ENCODE measurements around the gene MEF2C. TPM values are rescaled to one million over a fixed set of nuclear protein-coding genes. Genes with fewer than 3 reads are reported as not detected.
"Not testable (repeated sequence)": the region's sequence is repeated elsewhere in the genome, so short reads cannot be mapped to it uniquely, and the experiment has no call there.

Gene MEF2C
- total RNA-seq, 2 experiments from 2014 or later: 0.02 TPM

- intact Hi-C loops (cut with micrococcal nuclease); CTCF ChIA-PET; H3K27ac Mint-ChIP-seq: not testable (repeated sequence)
Measured at GRCh38 chr5:88901077-88901476, 18.1 kb upstream of the MEF2C start.

GRCh38 chr5:88899096-88899737 lies 16.2 kb upstream of the MEF2C start:
- ChIA-PET CTCF (no interaction called here), POLR2A (no interaction called here)
- Mint-ChIP-seq H3K9me3 (no peaks in the 10 kb centered on the region), H3K4me1 (ENCODE audit: low read depth) (no peaks in the 10 kb centered on the region), H3K27me3 (no peaks in the 10 kb centered on the region), H3K36me3 (no peaks in the 10 kb centered on the region), H3K4me3 (no peak overlapping the region), H3K27ac (no peak overlapping the region)
- DNase-seq: no peak
- intact Hi-C loops (cut with micrococcal nuclease): no loop called here

More at GRCh38 chr5:88901077-88901476, 18.1 kb upstream of the MEF2C start:
- H3K27me3 Mint-ChIP-seq; H3K36me3 Mint-ChIP-seq; POLR2A ChIA-PET; H3K4me1 Mint-ChIP-seq (ENCODE audit: low read depth); DNase-seq; H3K9me3 Mint-ChIP-seq; H3K4me3 Mint-ChIP-seq: not testable (repeated sequence)

DNA sequence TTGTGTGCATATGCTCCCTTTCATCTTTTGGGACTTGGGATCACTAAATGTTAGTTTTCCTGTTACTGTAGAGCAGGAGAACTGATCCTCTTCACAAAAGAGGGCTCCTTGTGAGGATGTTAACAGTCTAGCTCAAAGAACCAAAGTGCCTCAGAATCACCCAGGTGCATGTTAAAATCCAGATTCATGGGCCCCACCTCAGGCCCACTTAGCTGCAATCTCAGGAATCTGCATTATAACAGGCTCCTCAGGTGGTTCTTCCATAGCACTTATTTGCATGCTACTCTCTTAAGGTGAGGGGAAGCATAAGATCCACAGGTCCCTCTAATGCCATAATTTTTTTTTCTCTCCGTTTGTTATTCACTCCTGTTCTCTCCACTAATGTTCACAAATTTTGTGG lies 14.8 kb upstream of the MEF2C start:
- Mint-ChIP-seq H3K36me3 (no peaks in the 10 kb centered on the region), H3K4me1 (ENCODE audit: low read depth) (no peaks in the 10 kb centered on the region), H3K4me3 (no peak overlapping the region), H3K9me3 (no peaks in the 10 kb centered on the region), H3K27me3 (no peaks in the 10 kb centered on the region), H3K27ac (no peak overlapping the region)
- ChIA-PET POLR2A (no interaction called here), CTCF (no interaction called here)
- no peak for DNase-seq
- intact Hi-C loops (cut with micrococcal nuclease): no loop called here

GRCh38 chr5:88895681-88896501 lies 12.9 kb upstream of the MEF2C start:
- H3K4me3 Mint-ChIP-seq: no peak overlapping the region
- H3K4me1 Mint-ChIP-seq (ENCODE audit: low read depth): no peaks in the 10 kb centered on the region
- no peak overlapping the region for H3K27ac Mint-ChIP-seq
- no peaks in the 10 kb centered on the region for H3K9me3 Mint-ChIP-seq
- CTCF ChIA-PET: no interaction called here
- DNase-seq: no peak
- POLR2A ChIA-PET: no interaction called here
- peaks cover 3% of the 10 kb centered on the region for H3K27me3 Mint-ChIP-seq
- intact Hi-C loops (cut with micrococcal nuclease): no loop called here
- H3K36me3 Mint-ChIP-seq: no peaks in the 10 kb centered on the region

- H3K9me3 Mint-ChIP-seq: no peaks in the 10 kb centered on the region
- no peak overlapping the region for H3K27ac Mint-ChIP-seq
- no peak for DNase-seq
- H3K4me1 Mint-ChIP-seq (ENCODE audit: low read depth): peaks cover 4% of the 10 kb centered on the region
- H3K4me3 Mint-ChIP-seq: no peak overlapping the region
- H3K27me3 Mint-ChIP-seq: peaks cover 26% of the 10 kb centered on the region
- ChIA-PET CTCF (no interaction called here), POLR2A (no interaction called here)
- intact Hi-C loops (cut with micrococcal nuclease): no loop called here
- H3K36me3 Mint-ChIP-seq: no peaks in the 10 kb centered on the region
Measured at GRCh38 chr5:88892669-88893068, 9.7 kb upstream of the MEF2C start.

GRCh38 chr5:88890070-88890781 lies 7.2 kb upstream of the MEF2C start:
- Mint-ChIP-seq H3K27me3 (peaks cover 33% of the 10 kb centered on the region), H3K36me3 (no peaks in the 10 kb centered on the region), H3K4me3 (no peak overlapping the region), H3K27ac (no peak overlapping the region), H3K9me3 (no peaks in the 10 kb centered on the region), H3K4me1 (ENCODE audit: low read depth) (peaks cover 4% of the 10 kb centered on the region)
- POLR2A ChIA-PET: no interaction called here
- intact Hi-C loops (cut with micrococcal nuclease): no loop called here
- CTCF ChIA-PET: no interaction called here
- no peak for DNase-seq

DNA sequence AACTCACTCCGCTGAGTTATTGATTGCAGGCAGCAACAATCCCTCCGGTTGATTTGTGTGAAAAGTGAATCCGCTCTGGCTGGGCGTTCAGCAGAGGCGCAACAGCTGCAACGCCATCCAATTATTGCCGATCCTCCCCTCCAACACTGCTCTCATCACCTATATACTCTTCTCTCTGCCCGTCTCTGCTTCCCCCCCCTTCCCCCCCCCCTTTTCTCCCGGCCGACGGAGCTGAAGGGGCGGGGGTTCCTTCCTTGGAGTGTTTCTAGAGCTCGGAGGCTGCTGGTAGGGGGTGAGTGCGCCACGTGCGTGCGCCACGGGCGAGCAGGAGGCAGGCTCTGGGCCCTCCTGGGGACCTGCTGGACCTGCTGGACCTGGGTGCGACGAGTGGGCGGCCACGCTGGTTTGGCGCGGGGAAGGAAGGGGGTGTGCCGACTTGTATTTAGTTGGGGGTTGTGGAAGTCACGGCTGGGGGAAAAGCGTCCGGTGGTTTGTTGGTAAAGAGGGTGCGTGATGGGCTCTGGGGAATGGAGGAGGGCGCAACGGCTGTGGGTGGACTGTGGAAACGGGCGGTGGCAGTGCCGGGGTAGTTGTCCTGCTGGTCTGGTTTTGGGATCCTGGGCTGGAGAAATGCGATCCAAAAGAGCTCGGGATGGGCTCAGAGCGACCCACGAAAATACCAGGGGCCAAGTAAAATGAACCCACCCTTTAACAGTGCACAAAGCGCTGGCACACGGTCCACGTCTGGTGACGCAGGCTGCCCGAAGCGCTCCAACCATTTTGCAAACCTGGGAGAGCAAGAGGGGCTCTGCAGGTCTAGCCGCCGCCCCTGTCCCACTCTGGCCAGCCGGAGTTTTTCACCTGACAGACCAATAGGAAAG lies 6.4 kb upstream of the MEF2C start:
- intact Hi-C loops (cut with micrococcal nuclease): loop anchor here (10.0 kb wide), 1 partner anchor 165 kb away; no protein-coding TSS in a partner anchor
- Mint-ChIP-seq H3K4me1 (ENCODE audit: low read depth) (peaks cover 5% of the 10 kb centered on the region), H3K4me3 (no peak overlapping the region), H3K27ac (no peak overlapping the region), H3K9me3 (no peaks in the 10 kb centered on the region), H3K36me3 (no peaks in the 10 kb centered on the region), H3K27me3 (peaks cover 36% of the 10 kb centered on the region)
- CTCF ChIA-PET: no interaction called here
- POLR2A ChIA-PET: no interaction called here
- DNase-seq: no peak

- Mint-ChIP-seq H3K36me3 (no peaks in the 10 kb centered on the region), H3K4me1 (ENCODE audit: low read depth) (peaks cover 11% of the 10 kb centered on the region), H3K27me3 (peaks cover 43% of the 10 kb centered on the region), H3K9me3 (no peaks in the 10 kb centered on the region), H3K27ac (no peak overlapping the region), H3K4me3 (no peak overlapping the region)
- POLR2A ChIA-PET: no interaction called here
- CTCF ChIA-PET: no interaction called here
- DNase-seq: no peak
- intact Hi-C loops (cut with micrococcal nuclease): loop anchor here (10.0 kb wide), 1 partner anchor 164 kb away; no protein-coding TSS in a partner anchor
Measured at GRCh38 chr5:88888848-88889188, 5.8 kb upstream of the MEF2C start.

DNA sequence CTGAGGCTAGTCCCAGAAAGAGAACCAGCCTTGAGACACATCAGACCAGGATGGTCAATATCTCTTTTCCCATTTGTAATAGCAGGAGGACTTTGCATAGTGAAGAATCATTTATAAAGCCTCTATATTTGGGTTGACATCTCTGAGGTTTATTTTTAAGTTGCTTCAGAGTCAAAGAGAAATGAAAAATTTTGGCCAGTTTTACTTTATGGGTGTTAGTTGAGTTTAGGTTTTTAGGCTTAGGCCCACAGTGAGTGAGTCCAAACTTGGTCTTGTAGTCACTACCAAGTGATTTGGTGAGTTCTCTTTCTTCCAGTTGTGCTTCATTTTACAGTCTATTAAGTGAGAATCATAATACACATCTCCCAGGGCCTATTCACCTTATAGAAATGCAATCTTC lies 5.3 kb upstream of the MEF2C start:
- ChIA-PET POLR2A (no interaction called here), CTCF (no interaction called here)
- no peak overlapping the region for H3K4me3 Mint-ChIP-seq
- H3K27ac Mint-ChIP-seq: no peak overlapping the region
- H3K36me3 Mint-ChIP-seq: no peaks in the 10 kb centered on the region
- DNase-seq: no peak
- H3K9me3 Mint-ChIP-seq: no peaks in the 10 kb centered on the region
- peaks cover 15% of the 10 kb centered on the region for H3K4me1 Mint-ChIP-seq (ENCODE audit: low read depth)
- intact Hi-C loops (cut with micrococcal nuclease): loop anchor here (10.0 kb wide), 1 partner anchor 163 kb away; no protein-coding TSS in a partner anchor
- peaks cover 47% of the 10 kb centered on the region for H3K27me3 Mint-ChIP-seq

DNA sequence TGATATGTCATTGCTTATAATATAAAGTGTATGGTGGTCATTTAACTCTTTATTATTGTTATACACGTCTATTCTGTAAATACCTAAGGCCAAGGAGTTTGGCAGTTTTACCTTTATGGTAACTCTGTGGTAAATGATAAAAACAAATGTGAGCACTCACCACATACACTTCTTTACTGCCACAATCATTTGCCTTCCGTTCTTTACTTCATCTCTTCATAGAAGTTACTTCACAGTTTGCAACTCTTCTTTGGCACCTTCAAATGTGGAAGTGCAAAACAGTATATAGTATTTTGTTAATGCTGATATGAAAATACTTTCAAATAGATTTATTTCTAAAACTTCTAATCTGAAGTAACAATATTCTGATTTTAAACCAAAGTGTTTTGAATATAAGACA lies 4.4 kb upstream of the MEF2C start:
- Mint-ChIP-seq H3K36me3 (no peaks in the 10 kb centered on the region), H3K27me3 (peaks cover 53% of the 10 kb centered on the region), H3K27ac (no peak overlapping the region), H3K4me3 (no peak overlapping the region), H3K9me3 (no peaks in the 10 kb centered on the region), H3K4me1 (ENCODE audit: low read depth) (peaks cover 22% of the 10 kb centered on the region)
- intact Hi-C loops (cut with micrococcal nuclease): loop anchor here (10.0 kb wide), 1 partner anchor 163 kb away; no protein-coding TSS in a partner anchor
- ChIA-PET POLR2A (no interaction called here), CTCF (interaction anchor here (1.3 kb wide), 1 partner anchor 197 kb away, joined by 3 read pairs; no protein-coding TSS in a partner anchor)
- DNase-seq: no peak

DNA sequence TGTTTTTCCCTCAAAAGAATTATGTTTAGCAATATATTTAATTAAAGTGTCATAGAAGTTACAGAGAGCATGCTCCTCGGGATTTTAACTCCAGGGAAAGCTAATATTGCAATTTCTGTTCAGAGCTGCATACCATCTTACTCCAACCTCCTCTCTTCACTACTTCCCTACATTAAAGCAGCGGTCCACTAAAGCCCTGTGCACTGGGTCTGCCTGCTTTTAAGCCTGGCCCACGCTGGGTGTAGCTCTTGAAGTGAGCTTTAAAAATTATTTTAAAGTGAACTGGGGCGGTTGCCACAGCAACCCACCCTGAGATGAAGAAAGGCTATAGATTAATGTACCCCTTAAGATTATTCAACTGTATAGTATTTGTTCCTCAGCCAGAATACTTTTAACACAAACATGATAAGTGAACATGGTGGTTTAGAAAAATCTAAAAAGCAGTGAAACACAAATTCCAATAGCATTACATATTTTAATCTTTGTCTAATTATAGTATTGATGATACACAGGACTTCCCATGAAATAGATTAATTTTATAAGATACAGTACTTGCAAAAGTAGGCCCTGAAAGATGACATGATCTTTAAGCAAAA lies 3.9 kb upstream of the MEF2C start:
- POLR2A ChIA-PET: no interaction called here
- Mint-ChIP-seq H3K27me3 (peaks cover 54% of the 10 kb centered on the region), H3K36me3 (no peaks in the 10 kb centered on the region), H3K9me3 (no peaks in the 10 kb centered on the region), H3K4me3 (no peak overlapping the region), H3K27ac (no peak overlapping the region), H3K4me1 (ENCODE audit: low read depth) (peaks cover 24% of the 10 kb centered on the region)
- DNase-seq: no peak
- intact Hi-C loops (cut with micrococcal nuclease): loop anchor here (10.0 kb wide), 1 partner anchor 162 kb away; no protein-coding TSS in a partner anchor
- CTCF ChIA-PET: interaction anchor here (1.3 kb wide), 1 partner anchor 196 kb away, joined by 3 read pairs; no protein-coding TSS in a partner anchor

Data from activated CD4-positive, alpha-beta memory T cell treated with anti-CD3 and anti-CD28 coated beads for 36 hours (primary cell).